Stimulated activated CD4-positive, alpha-beta T cell treated with anti-CD3 and anti-CD28 coated beads, Interleukin-12 subunit alpha, Interleukin-12 subunit beta, amount 100 ng/mL, for 48 hours (primary cell): ENCODE data around the gene CFAP119.

Source experiments
- DNase-seq, 3 donors: peaks; one replicate each; pipeline ENCODE4 v3.0.0-alpha.2; 2020; ENCODE audit warnings: low read depth in 2 of 3, low spot score in 1 of 3

Gene CFAP119

DNA sequence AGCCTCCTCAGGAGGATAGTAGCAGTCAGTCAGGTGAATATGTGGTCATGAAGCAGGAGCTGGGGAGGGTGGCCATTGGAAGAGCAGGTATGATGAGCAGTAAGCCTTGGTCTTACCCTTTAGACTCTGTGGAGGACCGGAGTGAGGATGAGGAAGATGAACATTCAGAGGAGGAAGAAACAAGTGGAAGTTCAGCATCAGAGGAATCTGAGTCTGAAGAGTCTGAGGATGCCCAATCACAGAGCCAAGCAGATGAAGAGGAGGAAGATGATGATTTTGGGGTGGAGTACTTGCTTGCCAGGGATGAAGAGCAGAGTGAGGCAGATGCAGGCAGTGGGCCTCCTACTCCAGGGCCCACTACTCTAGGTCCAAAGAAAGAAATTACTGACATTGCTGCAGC, 50.1 kb downstream of the CFAP119 start:
- DNase-seq = no peak

DNA sequence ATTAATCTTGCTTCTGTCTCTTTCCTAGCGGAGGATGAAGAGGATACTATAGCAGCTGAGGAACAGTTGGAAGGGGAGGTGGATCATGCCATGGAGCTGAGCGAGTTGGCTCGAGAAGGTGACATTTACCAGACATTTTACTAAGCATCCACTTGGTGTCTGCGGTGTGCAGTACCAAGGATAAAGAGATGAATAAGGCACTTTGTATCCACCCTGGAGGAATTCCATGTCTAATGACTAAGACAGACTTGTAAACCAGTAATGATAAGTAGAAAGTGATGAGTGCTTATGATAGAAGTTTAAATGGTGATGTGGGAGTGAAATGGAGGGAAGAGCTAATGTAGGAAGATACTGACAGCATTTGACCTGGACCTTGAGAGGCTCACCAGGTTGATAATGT, 50.9 kb downstream of the CFAP119 start:
- no peak for DNase-seq
